CD4-positive, alpha-beta T cell (primary cell): Measurements from ENCODE around the gene FAM222B. TPM values are rescaled to one million over a fixed set of nuclear protein-coding genes. Genes with fewer than 3 reads are reported as not detected.

Experiments used
- ATAC-seq: fragments of 200-7000 bp; cut with Tn5 transposase; one replicate; pipeline ENCODE4 v1.10.0; 2022; ENCODE audit warnings: mild to moderate bottlenecking; ENCODE audit not compliant: poor library complexity
- CTCF ChIA-PET: fragments of 350-600 bp; sonication (Branson Sonifier 250); formaldehyde crosslinking; loops from one replicate; lab custom pipeline; 2021; ENCODE audit warnings: antibody characterized with exemption, inconsistent platforms; lab: Charles Lee
- POLR2A ChIA-PET: fragments of 350-600 bp; sonication (Branson Sonifier 250); formaldehyde crosslinking; loops from one replicate; lab custom pipeline; 2021; ENCODE audit warnings: antibody characterized with exemption, inconsistent platforms; lab: Charles Lee
- DNase-seq, 14 experiments: peaks; one replicate each; pipeline ENCODE4 v3.0.0-alpha.2; 2013 to 2020; ENCODE audit warnings: mixed read lengths in 2 of 14
- H3K27ac ChIP-seq, 2 donors: one replicate each; pipeline versions ENCODE4 v1.5.1 to v1.7.0; 2013; ENCODE audit warnings: low read length in 2 of 2, low read depth in 1 of 2, mild to moderate bottlenecking in 1 of 2
- H3K27me3 ChIP-seq, 2 experiments: 1 replicate in 1 of 2; 2 replicates in 1 of 2; pipeline versions ENCODE4 v1.6.1 to v1.7.0; 2013; ENCODE audit warnings: low read length in 2 of 2, control low read depth in 1 of 2, mild to moderate bottlenecking in 1 of 2, moderate library complexity in 1 of 2; ENCODE audit not compliant: insufficient read depth in 2 of 2, control insufficient read depth in 1 of 2
- H3K36me3 ChIP-seq: one replicate; pipeline ENCODE4 v1.6.1; 2013; ENCODE audit warnings: low read length, control low read depth; ENCODE audit not compliant: insufficient read depth
- H3K4me1 ChIP-seq: one replicate; pipeline ENCODE4 v1.6.1; 2013; ENCODE audit warnings: low read length, control low read depth; ENCODE audit not compliant: insufficient read depth
- H3K4me3 ChIP-seq: one replicate; pipeline ENCODE4 v1.5.1; 2013; ENCODE audit warnings: mild to moderate bottlenecking, low read length, moderate library complexity
- H3K9me3 ChIP-seq, 2 experiments: 1 replicate in 1 of 2; 2 replicates in 1 of 2; pipeline versions ENCODE4 v1.6.1 to v1.7.0; 2013; ENCODE audit warnings: low read length in 2 of 2, mild to moderate bottlenecking in 2 of 2, control low read depth in 1 of 2, moderate library complexity in 1 of 2; ENCODE audit not compliant: control insufficient read depth in 1 of 2, insufficient read depth in 1 of 2
- H3K27ac Mint-ChIP-seq: one replicate; pipeline ENCODE4 v1.8.0; 2020; ENCODE audit warnings: mixed read lengths
- H3K27me3 Mint-ChIP-seq: one replicate; pipeline ENCODE4 v1.8.0; 2021; ENCODE audit warnings: mixed read lengths
- H3K36me3 Mint-ChIP-seq: one replicate; pipeline ENCODE4 v1.8.0; 2021; ENCODE audit warnings: low read depth, mixed read lengths
- H3K4me1 Mint-ChIP-seq: one replicate; pipeline ENCODE4 v1.8.0; 2021; ENCODE audit warnings: low read depth, mixed read lengths
- H3K4me3 Mint-ChIP-seq: one replicate; pipeline ENCODE4 v1.8.0; 2020; ENCODE audit warnings: mild to moderate bottlenecking, mixed read lengths
- H3K9me3 Mint-ChIP-seq: one replicate; pipeline ENCODE4 v1.8.0; 2020; ENCODE audit warnings: mixed read lengths
- intact Hi-C, 2 experiments: fragments of 100-400 bp; cut with DNase I in 1 of 2; cut with micrococcal nuclease in 1 of 2; formaldehyde crosslinking; loops; one replicate each; pipeline versions ENCODE4 v1.15.1 to v1.9.0; 2023 to 2025; cut with DNase I, micrococcal nuclease
- total RNA-seq, 174 experiments: library from RNA in 2 of 174; stranded (reverse) in 2 of 174; gene quantifications; one replicate each; pipeline ENCODE4 v1.2.3 and lab custom pipeline; 2021 to 2026
- TF ChIP-seq, protein P1 (sequence below): fragments of 200-600 bp; IDR thresholded peaks from one replicate; pipeline ENCODE4 v1.8.0; 2022; ENCODE audit warnings: antibody characterized with exemption, mild to moderate bottlenecking

FAM222B gene
- total RNA-seq, 2 experiments from 2014 or later = 17.3 to 17.5 TPM

- ChIA-PET CTCF (no interaction called here), POLR2A (no interaction called here)
- intact Hi-C loops = no loop called here
- Mint-ChIP-seq H3K4me3 (no peak overlapping the region), H3K36me3 (peaks cover 36% of the 10 kb centered on the region), H3K27me3 (no peaks in the 10 kb centered on the region), H3K9me3 (no peaks in the 10 kb centered on the region), H3K27ac (peak overlapping the region; percentile 18), H3K4me1 (peaks cover 10% of the 10 kb centered on the region)
- H3K36me3 ChIP-seq = peaks cover 31% of the 10 kb centered on the region
- DNase-seq (no peak), ATAC-seq (no peak)
- H3K4me3 ChIP-seq = no peak overlapping the region
- TF ChIP-seq, protein P1, sequence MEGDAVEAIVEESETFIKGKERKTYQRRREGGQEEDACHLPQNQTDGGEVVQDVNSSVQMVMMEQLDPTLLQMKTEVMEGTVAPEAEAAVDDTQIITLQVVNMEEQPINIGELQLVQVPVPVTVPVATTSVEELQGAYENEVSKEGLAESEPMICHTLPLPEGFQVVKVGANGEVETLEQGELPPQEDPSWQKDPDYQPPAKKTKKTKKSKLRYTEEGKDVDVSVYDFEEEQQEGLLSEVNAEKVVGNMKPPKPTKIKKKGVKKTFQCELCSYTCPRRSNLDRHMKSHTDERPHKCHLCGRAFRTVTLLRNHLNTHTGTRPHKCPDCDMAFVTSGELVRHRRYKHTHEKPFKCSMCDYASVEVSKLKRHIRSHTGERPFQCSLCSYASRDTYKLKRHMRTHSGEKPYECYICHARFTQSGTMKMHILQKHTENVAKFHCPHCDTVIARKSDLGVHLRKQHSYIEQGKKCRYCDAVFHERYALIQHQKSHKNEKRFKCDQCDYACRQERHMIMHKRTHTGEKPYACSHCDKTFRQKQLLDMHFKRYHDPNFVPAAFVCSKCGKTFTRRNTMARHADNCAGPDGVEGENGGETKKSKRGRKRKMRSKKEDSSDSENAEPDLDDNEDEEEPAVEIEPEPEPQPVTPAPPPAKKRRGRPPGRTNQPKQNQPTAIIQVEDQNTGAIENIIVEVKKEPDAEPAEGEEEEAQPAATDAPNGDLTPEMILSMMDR = no peak
- no peaks in the 10 kb centered on the region for H3K9me3 ChIP-seq
- H3K27ac ChIP-seq = no peak overlapping the region
- H3K27me3 ChIP-seq = no peaks in the 10 kb centered on the region
- H3K4me1 ChIP-seq = peaks cover 11% of the 10 kb centered on the region
Measured at GRCh38 chr17:28875848-28876550, 33.4 kb upstream of the FAM222B start.

- H3K27me3 Mint-ChIP-seq = no peaks in the 10 kb centered on the region
- H3K27me3 ChIP-seq = no peaks in the 10 kb centered on the region
- no peaks in the 10 kb centered on the region for H3K9me3 Mint-ChIP-seq
- no peak overlapping the region for H3K4me3 Mint-ChIP-seq
- peaks cover 23% of the 10 kb centered on the region for H3K36me3 Mint-ChIP-seq
- peaks cover 18% of the 10 kb centered on the region for H3K36me3 ChIP-seq
- peaks cover 16% of the 10 kb centered on the region for H3K4me1 ChIP-seq
- ATAC-seq = no peak
- POLR2A ChIA-PET = no interaction called here
- CTCF ChIA-PET = no interaction called here
- no peak overlapping the region for H3K4me3 ChIP-seq
- intact Hi-C loops = no loop called here
- no peak overlapping the region for H3K27ac ChIP-seq
- H3K4me1 Mint-ChIP-seq = peaks cover 12% of the 10 kb centered on the region
- H3K9me3 ChIP-seq = no peaks in the 10 kb centered on the region
- no peak overlapping the region for H3K27ac Mint-ChIP-seq
- DNase-seq = no peak
- TF ChIP-seq, protein P1 = no peak
Measured at GRCh38 chr17:28874750-28875149, 32.2 kb upstream of the FAM222B start.

DNA sequence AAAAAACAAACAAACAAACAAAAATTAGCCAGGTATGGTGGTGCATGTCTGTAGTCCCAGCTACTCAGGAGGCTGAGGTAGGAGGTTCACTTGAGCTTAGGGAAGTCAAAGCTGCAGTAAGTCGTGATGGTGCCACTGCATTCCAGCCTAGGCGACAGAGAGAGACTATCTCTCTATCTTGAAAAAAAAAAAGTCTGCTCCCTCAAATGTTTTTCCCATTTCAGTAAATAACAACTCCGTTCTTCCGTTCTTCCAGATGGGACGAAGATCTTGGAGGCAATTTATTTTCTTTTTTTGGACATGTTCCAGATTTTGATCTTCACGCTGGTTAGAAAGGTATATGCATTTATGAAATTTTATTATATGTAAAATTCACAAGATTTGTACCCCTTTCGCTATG, 31.2 kb upstream of the FAM222B start:
- intact Hi-C loops = no loop called here
- H3K4me3 ChIP-seq = no peak overlapping the region
- no peaks in the 10 kb centered on the region for H3K9me3 Mint-ChIP-seq
- H3K27me3 ChIP-seq = no peaks in the 10 kb centered on the region
- peak overlapping the region; percentile 15 for H3K27ac Mint-ChIP-seq
- peaks cover 16% of the 10 kb centered on the region for H3K4me1 ChIP-seq
- no peak overlapping the region for H3K27ac ChIP-seq
- peaks cover 14% of the 10 kb centered on the region for H3K36me3 Mint-ChIP-seq
- DNase-seq (no peak), ATAC-seq (no peak)
- H3K36me3 ChIP-seq = peaks cover 9% of the 10 kb centered on the region
- no peak overlapping the region for H3K4me3 Mint-ChIP-seq
- POLR2A ChIA-PET = no interaction called here
- CTCF ChIA-PET = no interaction called here
- H3K4me1 Mint-ChIP-seq = peaks cover 12% of the 10 kb centered on the region
- no peaks in the 10 kb centered on the region for H3K9me3 ChIP-seq
- TF ChIP-seq, protein P1 = no peak
- no peaks in the 10 kb centered on the region for H3K27me3 Mint-ChIP-seq
